GM18499 (cell line): ENCODE data around the gene KIAA0930.

Experiments
- ATAC-seq: cut with Tn5 transposase; IDR thresholded peaks from one replicate; pipeline ENCODE4 v1.9.1; 2021; ENCODE audit warnings: moderate number of reproducible peaks; ENCODE audit not compliant: insufficient read depth, unreplicated experiment

The KIAA0930 gene

DNA sequence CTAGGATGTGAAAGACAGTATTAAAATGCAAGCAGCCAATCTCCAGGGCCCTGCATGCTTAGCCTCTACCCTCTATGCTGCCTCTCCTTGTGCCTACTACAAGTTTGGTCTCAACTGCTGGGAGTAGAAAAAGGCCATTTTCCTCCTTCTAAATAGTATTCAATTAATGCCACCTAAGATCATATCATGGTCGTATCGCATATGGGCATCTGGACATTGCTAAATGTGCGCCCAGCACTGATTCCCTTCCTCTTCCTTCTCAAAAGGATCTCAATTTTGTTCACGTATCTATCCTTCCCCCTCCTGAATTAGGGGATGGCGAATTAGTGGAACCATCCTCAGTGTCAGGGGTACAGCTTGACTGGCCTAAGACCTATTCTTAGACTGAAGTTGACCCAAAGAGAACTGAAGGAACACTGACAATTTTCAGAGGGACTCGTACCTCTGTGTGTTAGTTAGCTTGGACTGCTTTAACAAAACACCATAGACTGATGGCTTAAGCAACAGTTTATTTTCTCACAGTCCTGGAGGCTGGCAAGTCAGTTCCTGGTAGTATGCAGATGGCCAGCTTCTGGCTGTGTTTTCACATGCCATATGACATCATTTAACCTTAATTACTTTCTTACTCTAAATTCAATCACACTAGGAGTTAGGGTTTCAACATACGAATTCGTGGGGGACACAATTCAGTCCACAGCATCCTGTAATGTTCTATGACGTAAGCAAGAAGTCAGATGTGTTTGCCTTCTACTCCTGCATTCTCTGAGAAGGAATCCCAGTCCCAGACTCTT, 85.4 kb downstream of the KIAA0930 start:
- ATAC-seq, result no peak

DNA sequence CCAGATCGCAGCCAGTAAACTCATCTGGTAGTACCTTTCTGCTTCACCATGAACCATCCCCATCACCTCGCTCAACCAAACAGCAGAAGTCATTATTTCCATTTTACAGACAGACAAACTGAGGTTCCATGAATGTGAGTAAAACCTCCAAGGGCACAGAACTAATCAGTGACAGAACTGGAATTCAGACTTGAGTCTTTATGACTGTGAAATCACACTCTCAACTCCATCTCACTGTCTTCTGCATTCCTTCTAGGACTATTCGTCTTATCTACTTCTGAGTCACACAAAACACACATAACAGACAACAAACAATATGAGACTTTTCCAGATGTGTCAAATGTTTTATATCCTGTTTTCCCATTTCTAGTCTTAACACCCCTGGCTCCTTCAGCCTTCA, 86.3 kb downstream of the KIAA0930 start:
- ATAC-seq, result no peak

DNA sequence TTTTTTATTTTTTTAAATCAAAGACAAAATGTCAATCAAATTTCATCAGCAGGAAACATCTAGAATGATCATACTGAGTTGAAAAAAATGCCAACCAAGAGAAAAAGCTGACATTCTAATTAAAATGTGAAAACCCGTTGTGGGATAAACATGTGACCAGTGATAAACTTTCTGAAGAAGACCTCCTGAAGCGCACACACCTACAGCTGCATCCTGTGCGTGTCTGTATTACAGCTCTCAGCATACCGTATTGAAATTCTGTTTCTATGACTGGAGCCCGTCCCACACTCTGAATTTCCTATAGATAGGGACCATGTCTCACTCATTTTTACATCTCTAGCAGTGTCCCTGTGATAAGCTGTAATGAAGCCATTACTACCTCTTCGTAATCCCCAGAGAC, 89.2 kb downstream of the KIAA0930 start:
- ATAC-seq, result no peak

DNA sequence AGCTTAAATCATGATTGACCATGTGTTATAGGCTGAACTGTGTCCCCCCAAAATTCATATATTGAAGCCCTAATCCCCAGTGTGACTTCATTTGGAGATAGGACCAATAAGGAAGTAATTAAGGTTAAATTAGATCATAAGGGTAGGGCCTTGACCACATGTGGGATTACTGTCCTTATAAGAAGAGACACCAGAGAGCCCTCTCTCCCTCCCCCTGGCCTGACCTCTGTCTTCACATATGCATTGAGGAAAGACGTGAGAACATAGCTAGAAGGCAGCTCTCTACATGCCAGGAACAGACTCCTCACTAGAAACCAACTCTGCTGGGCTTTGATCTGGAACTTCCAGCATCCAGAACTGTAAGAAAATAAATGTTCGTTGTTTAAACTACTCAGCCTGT, 90.6 kb downstream of the KIAA0930 start:
- ATAC-seq, result no peak

DNA sequence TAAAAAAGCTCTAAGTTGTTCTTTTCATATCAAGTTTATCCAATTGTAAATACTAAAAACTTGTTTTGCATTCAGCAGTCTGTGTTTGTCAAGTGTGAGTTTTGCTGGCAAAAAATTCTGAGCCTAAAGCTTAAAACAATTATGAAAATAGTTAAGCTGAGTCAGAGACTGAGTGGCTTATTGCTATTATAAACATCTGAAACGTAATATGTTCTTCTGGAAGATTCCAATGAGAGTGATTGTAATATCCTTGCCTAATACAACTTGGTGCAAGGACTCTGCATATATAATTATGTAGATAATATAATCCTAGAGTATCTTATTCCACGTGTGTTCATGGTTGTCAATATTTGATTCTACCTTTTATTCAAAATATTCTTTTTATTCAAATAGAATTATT, 91.0 kb downstream of the KIAA0930 start:
- no peak for ATAC-seq

DNA sequence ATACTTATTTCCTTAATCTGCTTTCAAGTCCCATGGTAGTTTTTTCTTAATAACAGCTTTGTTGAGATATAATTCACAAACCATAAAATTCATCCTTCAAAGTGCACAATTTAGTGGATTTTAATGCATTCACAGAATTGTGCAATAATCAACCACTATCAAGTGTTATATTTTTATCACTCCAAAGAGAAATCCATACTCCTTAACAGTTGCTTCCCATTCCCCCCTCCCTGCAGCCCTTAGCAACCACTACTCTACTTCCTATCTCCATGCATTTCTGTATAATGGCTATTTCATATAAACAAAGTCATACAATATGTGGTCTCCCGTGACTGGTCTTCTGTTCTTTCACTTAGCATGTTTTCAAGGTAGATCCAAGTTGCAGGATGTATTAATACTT, 95.8 kb downstream of the KIAA0930 start:
- no peak for ATAC-seq

DNA sequence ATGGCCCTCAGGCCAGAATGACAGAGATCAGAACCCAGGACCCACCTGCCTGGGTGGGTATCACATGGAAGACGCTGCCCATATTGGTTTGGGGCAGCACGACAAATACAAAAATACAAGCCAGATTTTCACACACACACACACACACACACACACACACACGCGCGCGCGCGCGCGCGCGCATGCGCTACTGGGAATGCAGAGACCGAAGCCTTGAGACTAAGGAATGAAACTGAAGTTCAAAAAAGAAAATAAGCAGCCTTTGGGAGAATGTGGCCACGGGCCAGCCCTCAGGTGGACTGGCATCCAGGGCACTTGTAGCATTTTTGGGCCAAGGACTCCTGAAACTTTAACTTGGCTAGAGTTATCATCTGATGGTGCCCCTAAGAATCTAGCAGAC, 98.3 kb downstream of the KIAA0930 start:
- no peak for ATAC-seq
